ENCODE data around the gene PTPN20.

DNA sequence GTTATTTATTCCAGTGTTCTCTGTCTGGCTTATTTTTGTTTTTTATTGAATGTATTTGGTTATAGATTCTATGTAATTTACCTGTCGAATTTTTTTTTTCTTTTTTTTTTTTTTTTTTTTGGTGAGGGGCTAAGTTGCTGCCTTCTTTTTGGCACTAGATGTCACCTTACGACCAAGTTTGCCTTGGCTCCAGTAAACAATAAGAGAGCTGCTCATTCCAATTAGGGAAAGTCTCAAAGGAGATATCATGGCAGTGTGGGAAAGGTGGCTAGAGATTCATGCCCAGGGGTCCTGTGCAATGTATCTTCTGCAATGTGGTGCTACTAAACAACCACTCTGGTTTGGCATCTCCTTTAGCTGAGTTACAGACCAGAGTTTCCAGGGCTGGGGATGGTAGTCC is 84.0 kb downstream of the PTPN20 start:
- TF ChIP-seq, protein P1, sequence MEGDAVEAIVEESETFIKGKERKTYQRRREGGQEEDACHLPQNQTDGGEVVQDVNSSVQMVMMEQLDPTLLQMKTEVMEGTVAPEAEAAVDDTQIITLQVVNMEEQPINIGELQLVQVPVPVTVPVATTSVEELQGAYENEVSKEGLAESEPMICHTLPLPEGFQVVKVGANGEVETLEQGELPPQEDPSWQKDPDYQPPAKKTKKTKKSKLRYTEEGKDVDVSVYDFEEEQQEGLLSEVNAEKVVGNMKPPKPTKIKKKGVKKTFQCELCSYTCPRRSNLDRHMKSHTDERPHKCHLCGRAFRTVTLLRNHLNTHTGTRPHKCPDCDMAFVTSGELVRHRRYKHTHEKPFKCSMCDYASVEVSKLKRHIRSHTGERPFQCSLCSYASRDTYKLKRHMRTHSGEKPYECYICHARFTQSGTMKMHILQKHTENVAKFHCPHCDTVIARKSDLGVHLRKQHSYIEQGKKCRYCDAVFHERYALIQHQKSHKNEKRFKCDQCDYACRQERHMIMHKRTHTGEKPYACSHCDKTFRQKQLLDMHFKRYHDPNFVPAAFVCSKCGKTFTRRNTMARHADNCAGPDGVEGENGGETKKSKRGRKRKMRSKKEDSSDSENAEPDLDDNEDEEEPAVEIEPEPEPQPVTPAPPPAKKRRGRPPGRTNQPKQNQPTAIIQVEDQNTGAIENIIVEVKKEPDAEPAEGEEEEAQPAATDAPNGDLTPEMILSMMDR (conservative IDR thresholded peaks at IDR 0.05) = 0 out of 2 replicates have a peak, but pooled peaks have one; percentile 5
- no peak for TF ChIP-seq ZFX (IDR thresholded peaks at IDR 0.05)

All from C4-2B (cell line).